ENCODE results near the gene FHOD3.

The FHOD3 gene

GRCh38 chr18:36821681-36822080 is 524.2 kb downstream of the FHOD3 start:
- H3K4me1 Mint-ChIP-seq = no peaks in the 10 kb centered on the region
- H3K4me3 Mint-ChIP-seq = no peak overlapping the region
- H3K9me3 Mint-ChIP-seq = peaks cover 22% of the 10 kb centered on the region
- no peak overlapping the region for H3K27ac Mint-ChIP-seq
- DNase-seq = no peak
- TF ChIP-seq CTCF (IDR thresholded peaks at IDR 0.05) = no peak
- H3K36me3 Mint-ChIP-seq (ENCODE audit: low read depth) = peaks cover 81% of the 10 kb centered on the region
- H3K27me3 Mint-ChIP-seq (ENCODE audit: low read depth, poor library complexity) = no peaks in the 10 kb centered on the region

- no peak for TF ChIP-seq CTCF (IDR thresholded peaks at IDR 0.05)
- Mint-ChIP-seq H3K27ac (no peak overlapping the region), H3K9me3 (peaks cover 22% of the 10 kb centered on the region), H3K36me3 (ENCODE audit: low read depth) (peaks cover 65% of the 10 kb centered on the region), H3K27me3 (ENCODE audit: low read depth, poor library complexity) (no peaks in the 10 kb centered on the region), H3K4me1 (peaks cover 28% of the 10 kb centered on the region), H3K4me3 (no peak overlapping the region)
- DNase-seq = no peak
These were observed 528.0 kb downstream of the FHOD3 start for GRCh38 chr18:36825526-36825925.

GRCh38 chr18:36826556-36826955 is 529.0 kb downstream of the FHOD3 start:
- H3K27ac Mint-ChIP-seq = no peak overlapping the region
- TF ChIP-seq CTCF (IDR thresholded peaks at IDR 0.05) = no peak
- H3K36me3 Mint-ChIP-seq (ENCODE audit: low read depth) = peaks cover 56% of the 10 kb centered on the region
- peaks cover 22% of the 10 kb centered on the region for H3K9me3 Mint-ChIP-seq
- H3K4me1 Mint-ChIP-seq = peaks cover 38% of the 10 kb centered on the region
- no peak for DNase-seq
- no peaks in the 10 kb centered on the region for H3K27me3 Mint-ChIP-seq (ENCODE audit: low read depth, poor library complexity)
- H3K4me3 Mint-ChIP-seq = no peak overlapping the region

- Mint-ChIP-seq H3K27ac (peak overlapping the region; percentile 96), H3K27me3 (ENCODE audit: low read depth, poor library complexity) (no peaks in the 10 kb centered on the region), H3K36me3 (ENCODE audit: low read depth) (peaks cover 41% of the 10 kb centered on the region), H3K4me3 (peak overlapping the region; percentile 98), H3K4me1 (peaks cover 38% of the 10 kb centered on the region), H3K9me3 (peaks cover 22% of the 10 kb centered on the region)
- no peak for DNase-seq
- no peak for TF ChIP-seq CTCF (IDR thresholded peaks at IDR 0.05)
These were observed 530.7 kb downstream of the FHOD3 start for GRCh38 chr18:36828157-36828629.

- peak within 1 kb of the TSS; percentile 96 for H3K27ac Mint-ChIP-seq
- H3K4me1 Mint-ChIP-seq = peaks cover 38% of the 10 kb centered on the region
- no peaks in the 10 kb centered on the region for H3K27me3 Mint-ChIP-seq (ENCODE audit: low read depth, poor library complexity)
- peaks cover 36% of the 10 kb centered on the region for H3K36me3 Mint-ChIP-seq (ENCODE audit: low read depth)
- TF ChIP-seq CTCF (IDR thresholded peaks at IDR 0.05) = peak; percentile 52
- H3K9me3 Mint-ChIP-seq = peaks cover 18% of the 10 kb centered on the region
- DNase-seq = peak; percentile 84
- peak within 1 kb of the TSS; percentile 98 for H3K4me3 Mint-ChIP-seq
These were observed 531.3 kb downstream of the FHOD3 start, which contains the start of the genes KIAA1328 and TPGS2 for GRCh38 chr18:36828630-36829361. KIAA1328 (plus strand) TSS chr18:36829127; CDS start chr18:36829139, 12 bp downstream. TPGS2 (minus strand) TSS chr18:36829002; CDS start chr18:36828767, 235 bp downstream.

All from nephron progenitor cell (in vitro differentiated cells).